Measurements from ENCODE around the gene MAG. TPM values are rescaled to one million over a fixed set of nuclear protein-coding genes. Genes with fewer than 3 reads are reported as not detected.

Gene MAG
- total RNA-seq, 2 experiments from 2014 or later, result 0.20 to 0.31 TPM

DNA sequence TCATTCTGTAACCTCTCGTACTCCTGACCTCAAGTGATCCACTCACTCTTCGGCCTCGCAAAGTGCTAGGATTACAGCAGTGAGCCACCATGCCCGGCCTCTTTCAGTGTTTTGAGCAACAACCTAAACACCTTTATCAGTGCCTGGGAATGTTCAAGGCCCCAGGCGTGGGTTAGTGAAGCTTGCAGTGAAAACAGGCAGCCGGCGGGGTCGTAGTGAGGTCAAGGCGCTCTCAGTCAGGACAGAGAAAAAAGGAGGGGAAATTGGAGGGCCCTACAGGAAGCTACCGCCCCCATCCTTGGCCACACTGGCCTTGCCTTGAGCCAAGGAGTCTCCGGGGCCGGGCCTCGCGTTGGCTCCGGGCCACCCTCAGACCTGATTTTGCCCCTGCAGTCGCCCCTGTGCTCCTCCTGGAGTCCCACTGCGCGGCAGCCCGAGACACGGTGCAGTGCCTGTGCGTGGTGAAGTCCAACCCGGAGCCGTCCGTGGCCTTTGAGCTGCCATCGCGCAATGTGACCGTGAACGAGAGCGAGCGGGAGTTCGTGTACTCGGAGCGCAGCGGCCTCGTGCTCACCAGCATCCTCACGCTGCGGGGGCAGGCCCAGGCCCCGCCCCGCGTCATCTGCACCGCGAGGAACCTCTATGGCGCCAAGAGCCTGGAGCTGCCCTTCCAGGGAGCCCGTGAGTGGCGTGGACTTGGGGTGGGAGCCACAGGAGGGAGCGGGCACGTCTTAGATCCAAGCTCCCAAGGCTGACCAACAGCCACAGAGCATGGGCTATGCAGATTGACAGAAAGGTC, 17.7 kb downstream of the MAG start:
- H3K4me3 Mint-ChIP-seq, result no peak overlapping the region
- H3K27ac Mint-ChIP-seq, result no peak overlapping the region
- H3K4me1 Mint-ChIP-seq (ENCODE audit: low read depth), result no peaks in the 10 kb centered on the region
- no peaks in the 10 kb centered on the region for H3K9me3 Mint-ChIP-seq
- CTCF ChIA-PET, result no interaction called here
- no peaks in the 10 kb centered on the region for H3K36me3 Mint-ChIP-seq (ENCODE audit: low read depth)
- no peaks in the 10 kb centered on the region for H3K27me3 Mint-ChIP-seq
- DNase-seq, result no peak
- intact Hi-C loops (cut with micrococcal nuclease), result no loop called here
- ATAC-seq, result no peak
- TF ChIP-seq, protein P1, sequence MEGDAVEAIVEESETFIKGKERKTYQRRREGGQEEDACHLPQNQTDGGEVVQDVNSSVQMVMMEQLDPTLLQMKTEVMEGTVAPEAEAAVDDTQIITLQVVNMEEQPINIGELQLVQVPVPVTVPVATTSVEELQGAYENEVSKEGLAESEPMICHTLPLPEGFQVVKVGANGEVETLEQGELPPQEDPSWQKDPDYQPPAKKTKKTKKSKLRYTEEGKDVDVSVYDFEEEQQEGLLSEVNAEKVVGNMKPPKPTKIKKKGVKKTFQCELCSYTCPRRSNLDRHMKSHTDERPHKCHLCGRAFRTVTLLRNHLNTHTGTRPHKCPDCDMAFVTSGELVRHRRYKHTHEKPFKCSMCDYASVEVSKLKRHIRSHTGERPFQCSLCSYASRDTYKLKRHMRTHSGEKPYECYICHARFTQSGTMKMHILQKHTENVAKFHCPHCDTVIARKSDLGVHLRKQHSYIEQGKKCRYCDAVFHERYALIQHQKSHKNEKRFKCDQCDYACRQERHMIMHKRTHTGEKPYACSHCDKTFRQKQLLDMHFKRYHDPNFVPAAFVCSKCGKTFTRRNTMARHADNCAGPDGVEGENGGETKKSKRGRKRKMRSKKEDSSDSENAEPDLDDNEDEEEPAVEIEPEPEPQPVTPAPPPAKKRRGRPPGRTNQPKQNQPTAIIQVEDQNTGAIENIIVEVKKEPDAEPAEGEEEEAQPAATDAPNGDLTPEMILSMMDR (IDR thresholded peaks at IDR 0.05), result no peak
- POLR2A ChIA-PET, result no interaction called here

DNA sequence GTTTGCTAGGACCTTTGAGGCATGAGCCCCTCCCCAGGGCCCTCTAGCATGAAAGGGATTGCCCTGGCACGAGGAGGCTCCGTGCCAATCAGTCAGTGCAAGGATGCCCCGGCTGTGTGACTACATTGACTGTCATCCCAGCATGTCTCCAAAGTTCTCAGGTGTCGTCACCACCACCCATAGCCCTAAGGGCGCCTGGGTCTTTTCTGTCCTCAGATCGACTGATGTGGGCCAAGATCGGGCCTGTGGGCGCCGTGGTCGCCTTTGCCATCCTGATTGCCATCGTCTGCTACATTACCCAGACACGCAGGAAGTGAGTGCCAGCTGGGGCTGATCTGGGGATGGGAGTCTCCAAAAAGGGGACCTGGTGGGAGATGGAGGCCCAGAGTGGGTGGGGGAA, 18.4 kb downstream of the MAG start:
- no peaks in the 10 kb centered on the region for H3K36me3 Mint-ChIP-seq (ENCODE audit: low read depth)
- H3K27ac Mint-ChIP-seq, result no peak overlapping the region
- peak; percentile 37 for ATAC-seq
- CTCF ChIA-PET, result no interaction called here
- TF ChIP-seq, protein P1 (IDR thresholded peaks at IDR 0.05), result no peak
- H3K9me3 Mint-ChIP-seq, result no peaks in the 10 kb centered on the region
- H3K27me3 Mint-ChIP-seq, result no peaks in the 10 kb centered on the region
- POLR2A ChIA-PET, result no interaction called here
- intact Hi-C loops (cut with micrococcal nuclease), result no loop called here
- no peak overlapping the region for H3K4me3 Mint-ChIP-seq
- no peaks in the 10 kb centered on the region for H3K4me1 Mint-ChIP-seq (ENCODE audit: low read depth)
- peak; percentile 20 for DNase-seq

DNA sequence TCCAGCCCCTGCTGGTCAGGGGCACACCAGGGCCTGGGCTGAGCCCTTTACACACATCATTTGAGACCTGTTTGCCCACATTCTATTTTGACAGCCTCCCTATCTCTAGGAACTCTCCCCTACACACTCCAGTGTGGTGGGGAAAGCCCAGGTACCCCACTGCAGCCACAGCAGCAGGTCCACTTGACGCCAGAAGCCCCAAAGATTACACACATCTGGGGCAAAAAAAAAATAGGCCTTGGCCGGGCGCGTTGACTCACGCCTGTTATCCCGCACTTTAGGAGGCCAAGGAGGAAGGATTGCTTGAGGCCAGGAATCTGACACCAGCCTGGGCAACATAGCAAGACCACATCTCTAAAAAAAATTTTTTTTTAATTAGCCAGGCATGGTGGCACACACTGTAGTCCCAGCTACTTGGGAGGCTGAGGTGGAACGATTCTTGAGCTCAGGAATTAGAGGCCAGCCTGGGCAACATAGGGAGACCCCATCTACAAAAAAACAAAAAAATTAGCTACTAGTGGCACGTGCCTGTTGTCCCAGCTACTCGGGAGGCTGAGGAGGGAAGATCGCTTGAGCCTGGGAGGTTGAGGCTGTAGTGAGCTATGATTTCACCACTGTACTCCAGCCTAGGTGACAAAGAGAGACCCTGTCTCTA, 19.0 kb downstream of the MAG start:
- H3K27ac Mint-ChIP-seq, result no peak overlapping the region

DNA sequence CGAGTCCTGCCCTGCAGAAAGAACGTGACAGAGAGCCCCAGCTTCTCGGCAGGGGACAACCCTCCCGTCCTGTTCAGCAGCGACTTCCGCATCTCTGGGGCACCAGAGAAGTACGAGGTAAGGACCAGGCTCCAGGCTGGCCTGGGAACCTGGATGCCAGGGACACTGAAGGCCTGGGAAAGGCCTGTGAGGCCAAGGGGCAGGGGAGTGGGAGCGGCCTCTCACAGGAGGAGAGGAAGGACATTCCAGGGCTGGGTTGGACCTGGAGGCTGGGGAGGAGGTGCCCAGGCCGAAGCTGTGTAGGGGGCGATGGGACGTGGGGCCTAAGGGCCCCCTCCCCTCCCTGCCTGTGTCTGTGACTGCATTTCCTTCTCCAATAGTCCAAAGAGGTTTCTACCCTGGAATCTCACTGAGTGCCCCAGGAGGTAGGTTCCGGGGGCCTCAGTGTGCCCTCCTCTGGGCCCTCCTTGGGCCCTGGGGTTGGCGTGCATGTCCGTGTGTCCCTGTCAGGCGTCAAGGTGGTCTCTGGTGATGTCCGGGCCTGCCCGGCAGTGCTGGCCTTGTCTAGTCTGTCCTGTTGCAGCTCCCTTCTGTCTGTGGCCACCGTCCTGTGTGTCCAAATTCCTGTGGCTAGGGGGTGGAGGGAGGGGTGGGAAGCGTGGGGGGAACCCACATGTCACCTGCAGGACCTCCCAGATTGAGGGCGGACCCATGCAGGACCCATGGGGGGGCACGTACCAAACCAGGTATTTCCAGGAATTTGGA, 20.1 kb downstream of the MAG start:
- DNase-seq (no peak), ATAC-seq (no peak)
- H3K4me1 Mint-ChIP-seq (ENCODE audit: low read depth), result no peaks in the 10 kb centered on the region
- ChIA-PET CTCF (interaction anchor here (1.4 kb wide), 1 partner anchor 183 kb away, joined by 4 read pairs; no protein-coding TSS in a partner anchor), POLR2A (no interaction called here)
- intact Hi-C loops (cut with micrococcal nuclease), result no loop called here
- H3K36me3 Mint-ChIP-seq (ENCODE audit: low read depth), result no peaks in the 10 kb centered on the region
- no peak overlapping the region for H3K4me3 Mint-ChIP-seq
- no peaks in the 10 kb centered on the region for H3K9me3 Mint-ChIP-seq
- no peaks in the 10 kb centered on the region for H3K27me3 Mint-ChIP-seq
- TF ChIP-seq, protein P1 (IDR thresholded peaks at IDR 0.05), result no peak
- H3K27ac Mint-ChIP-seq, result no peak overlapping the region

More for the DNA sequence above, 19.0 kb downstream of the MAG start:
- POLR2A ChIA-PET, result no interaction called here
- Mint-ChIP-seq H3K27me3 (no peaks in the 10 kb centered on the region), H3K4me3 (no peak overlapping the region), H3K4me1 (ENCODE audit: low read depth) (no peaks in the 10 kb centered on the region), H3K36me3 (ENCODE audit: low read depth) (no peaks in the 10 kb centered on the region), H3K9me3 (no peaks in the 10 kb centered on the region)
- TF ChIP-seq, protein P1 (IDR thresholded peaks at IDR 0.05), result no peak
- CTCF ChIA-PET, result interaction anchor here (1.4 kb wide), 1 partner anchor 184 kb away, joined by 4 read pairs; no protein-coding TSS in a partner anchor
- DNase-seq (no peak), ATAC-seq (no peak)
- intact Hi-C loops (cut with micrococcal nuclease), result no loop called here

Measured in activated CD8-positive, alpha-beta T cell treated with anti-CD3 and anti-CD28 coated beads for 36 hours (primary cell).